ENCODE measurements around the gene PLS1. TPM values are rescaled to one million over a fixed set of nuclear protein-coding genes. Genes with fewer than 3 reads are reported as not detected.

Gene PLS1
- total RNA-seq, 1 experiment from 2014 or later: 53.8 TPM

DNA sequence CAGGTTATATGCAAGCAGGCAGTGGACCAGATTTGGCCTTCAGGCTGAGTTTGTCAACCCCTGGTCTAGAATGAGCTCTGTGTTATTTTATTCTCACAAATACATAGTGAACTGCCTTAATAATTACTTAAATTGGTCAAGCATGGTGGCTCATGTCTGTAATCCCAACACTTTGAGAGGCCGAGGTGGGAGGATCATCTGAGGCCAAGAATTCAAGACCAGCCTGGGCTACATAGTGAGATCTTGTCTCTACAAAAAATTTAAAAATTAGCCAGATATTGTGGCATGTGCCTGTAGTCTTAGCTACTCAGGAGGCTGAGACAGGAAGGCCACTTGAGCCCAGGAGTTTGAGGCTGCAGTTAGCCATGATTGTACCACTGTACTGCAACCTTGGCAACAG lies 15.0 kb downstream of the PLS1 start:
- Histone ChIP-seq H2AFZ (no peak overlapping the region), H3F3A (ENCODE audit: insufficient read depth, low read depth) (no peaks in the 10 kb centered on the region; the same call in 1 of the 2 replicates), H3K27ac (no peak overlapping the region), H3K9me2 (ENCODE audit: insufficient read depth) (no peaks in the 10 kb centered on the region), H3K4me1 (replicated peaks; ENCODE audit: insufficient read depth) (peaks cover 16% of the 10 kb centered on the region), H4K20me1 (ENCODE audit: insufficient read depth) (no peaks in the 10 kb centered on the region), H3K4me3 (no peak overlapping the region), H3K36me3 (ENCODE audit: low read depth) (peaks cover 8% of the 10 kb centered on the region; the same call in 1 of the 2 replicates), H3K79me2 (ENCODE audit: low read depth) (peaks cover 64% of the 10 kb centered on the region), H3K9me3 (ENCODE audit: insufficient read depth, low read depth) (no peaks in the 10 kb centered on the region), H3K4me2 (no peak overlapping the region), H3K27me3 (ENCODE audit: insufficient read depth, low read depth) (no peaks in the 10 kb centered on the region)
- ChIA-PET POLR2A (ENCODE audit: unreplicated experiment) (no interaction called here), CTCF (no interaction called here)
- no peak for TF ChIP-seq EZH2 (IDR thresholded peaks at IDR 0.05; ENCODE audit: low read depth)
- TF ChIP-seq, protein P1, sequence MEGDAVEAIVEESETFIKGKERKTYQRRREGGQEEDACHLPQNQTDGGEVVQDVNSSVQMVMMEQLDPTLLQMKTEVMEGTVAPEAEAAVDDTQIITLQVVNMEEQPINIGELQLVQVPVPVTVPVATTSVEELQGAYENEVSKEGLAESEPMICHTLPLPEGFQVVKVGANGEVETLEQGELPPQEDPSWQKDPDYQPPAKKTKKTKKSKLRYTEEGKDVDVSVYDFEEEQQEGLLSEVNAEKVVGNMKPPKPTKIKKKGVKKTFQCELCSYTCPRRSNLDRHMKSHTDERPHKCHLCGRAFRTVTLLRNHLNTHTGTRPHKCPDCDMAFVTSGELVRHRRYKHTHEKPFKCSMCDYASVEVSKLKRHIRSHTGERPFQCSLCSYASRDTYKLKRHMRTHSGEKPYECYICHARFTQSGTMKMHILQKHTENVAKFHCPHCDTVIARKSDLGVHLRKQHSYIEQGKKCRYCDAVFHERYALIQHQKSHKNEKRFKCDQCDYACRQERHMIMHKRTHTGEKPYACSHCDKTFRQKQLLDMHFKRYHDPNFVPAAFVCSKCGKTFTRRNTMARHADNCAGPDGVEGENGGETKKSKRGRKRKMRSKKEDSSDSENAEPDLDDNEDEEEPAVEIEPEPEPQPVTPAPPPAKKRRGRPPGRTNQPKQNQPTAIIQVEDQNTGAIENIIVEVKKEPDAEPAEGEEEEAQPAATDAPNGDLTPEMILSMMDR (conservative IDR thresholded peaks at IDR 0.05): no peak
- intact Hi-C loops (cut with micrococcal nuclease; ENCODE audit: unreplicated experiment): no loop called here
- no peak for DNase-seq
- no TSS peak for BruUV-seq (replicated peaks)

DNA sequence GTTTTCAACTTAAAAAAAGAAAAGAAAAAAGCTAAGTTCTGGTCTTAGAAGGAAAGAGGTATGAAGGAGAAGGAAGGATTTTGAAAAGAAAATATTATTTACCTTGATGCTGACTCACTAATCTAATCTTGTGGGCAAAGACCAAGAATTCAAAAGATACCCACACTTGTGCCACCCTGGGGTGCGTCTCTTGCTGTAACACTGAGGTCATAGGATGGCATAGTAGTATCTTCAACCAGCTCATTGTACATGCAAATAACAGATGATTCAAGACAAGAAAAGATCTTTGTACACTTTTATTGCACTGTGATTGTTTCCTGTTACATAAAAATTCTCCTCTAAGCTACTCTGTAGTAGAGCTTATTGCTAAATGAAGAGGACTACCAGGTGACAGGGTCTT lies 17.3 kb downstream of the PLS1 start:
- Histone ChIP-seq H3K4me3 (no peak overlapping the region), H3K79me2 (ENCODE audit: low read depth) (peaks cover 64% of the 10 kb centered on the region), H3K4me2 (peak overlapping the region; percentile 11; the same call in 1 of the 2 replicates), H3F3A (ENCODE audit: insufficient read depth, low read depth) (peaks cover 6% of the 10 kb centered on the region; the same call in 1 of the 2 replicates), H3K36me3 (ENCODE audit: low read depth) (0 out of 2 replicates have a peak, but pooled peaks cover 3% of the 10 kb centered on the region), H3K27ac (peak overlapping the region; percentile 51), H2AFZ (no peak overlapping the region), H3K4me1 (replicated peaks; ENCODE audit: insufficient read depth) (peaks cover 28% of the 10 kb centered on the region), H3K9me3 (ENCODE audit: insufficient read depth, low read depth) (no peaks in the 10 kb centered on the region), H4K20me1 (ENCODE audit: insufficient read depth) (no peaks in the 10 kb centered on the region), H3K9me2 (ENCODE audit: insufficient read depth) (no peaks in the 10 kb centered on the region), H3K27me3 (ENCODE audit: insufficient read depth, low read depth) (no peaks in the 10 kb centered on the region)
- peak; percentile 23 to 54 for DNase-seq
- intact Hi-C loops (cut with micrococcal nuclease; ENCODE audit: unreplicated experiment): loop anchor here (1.0 kb wide), 1 partner anchor 17 kb away; the partner anchor contains the start of gene PLS1
- TF ChIP-seq EZH2 (IDR thresholded peaks at IDR 0.05; ENCODE audit: low read depth): no peak
- TF ChIP-seq, protein P1 (conservative IDR thresholded peaks at IDR 0.05): no peak
- CTCF ChIA-PET: interaction anchor here (1.5 kb wide), 1 partner anchor 15 kb away, joined by 5 read pairs; no protein-coding TSS in a partner anchor
- BruUV-seq (replicated peaks): no TSS peak
- POLR2A ChIA-PET (ENCODE audit: unreplicated experiment): interaction anchor here (0.6 to 0.7 kb wide), 3 partner anchors 36 to 1358 kb away, joined by 3 to 5 read pairs (median 4); partner anchors contain the start of gene DIPK2A

DNA sequence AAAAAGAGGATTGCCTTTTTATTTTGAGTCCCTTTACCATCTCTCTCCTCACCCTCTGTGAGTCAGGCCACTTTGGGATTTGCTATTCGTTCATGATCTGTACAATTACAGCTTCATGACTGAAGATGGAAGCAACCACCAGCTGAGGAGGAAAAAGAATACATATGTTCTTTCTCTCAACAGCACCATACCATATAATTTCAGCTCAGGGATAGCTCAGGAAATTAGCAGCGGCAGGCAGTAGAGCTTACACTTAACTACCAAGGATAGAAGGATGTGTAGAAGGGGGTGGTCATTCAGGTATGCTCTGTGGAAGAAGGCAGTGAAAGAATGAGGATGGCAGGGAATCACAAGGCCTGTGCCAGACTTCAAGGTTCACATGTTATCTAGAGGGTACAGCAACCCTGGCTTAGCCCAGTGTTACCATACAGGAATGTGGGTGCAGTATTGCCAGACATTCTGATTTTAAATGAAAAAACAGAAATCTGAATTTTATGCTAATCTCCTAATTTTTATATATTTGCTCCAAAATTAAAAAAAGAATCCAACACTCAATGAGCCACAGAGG lies 17.9 kb downstream of the PLS1 start:
- no peak for DNase-seq
- ChIA-PET CTCF (interaction anchor here (0.6 to 1.5 kb wide), 2 partner anchors 15 to 29 kb away, joined by 3 to 5 read pairs; no protein-coding TSS in a partner anchor), POLR2A (ENCODE audit: unreplicated experiment) (no interaction called here)
- BruUV-seq (replicated peaks): no TSS peak
- Histone ChIP-seq H2AFZ (no peak overlapping the region), H4K20me1 (ENCODE audit: insufficient read depth) (no peaks in the 10 kb centered on the region), H3K36me3 (ENCODE audit: low read depth) (0 out of 2 replicates have a peak, but pooled peaks cover 3% of the 10 kb centered on the region), H3K27ac (0 out of 2 replicates have a peak overlapping the region, but pooled peaks have one; percentile 51), H3K9me3 (ENCODE audit: insufficient read depth, low read depth) (no peaks in the 10 kb centered on the region), H3K79me2 (ENCODE audit: low read depth) (peaks cover 58% of the 10 kb centered on the region), H3F3A (ENCODE audit: insufficient read depth, low read depth) (peaks cover 11% of the 10 kb centered on the region), H3K4me2 (no peak overlapping the region), H3K4me1 (replicated peaks; ENCODE audit: insufficient read depth) (peaks cover 35% of the 10 kb centered on the region), H3K27me3 (ENCODE audit: insufficient read depth, low read depth) (no peaks in the 10 kb centered on the region), H3K4me3 (no peak overlapping the region), H3K9me2 (ENCODE audit: insufficient read depth) (no peaks in the 10 kb centered on the region)
- TF ChIP-seq, protein P1 (conservative IDR thresholded peaks at IDR 0.05): no peak
- no peak for TF ChIP-seq EZH2 (IDR thresholded peaks at IDR 0.05; ENCODE audit: low read depth)
- intact Hi-C loops (cut with micrococcal nuclease; ENCODE audit: unreplicated experiment): no loop called here

Measured in PC-9 (cell line).